ENCODE measurements around the gene CAMKMT. TPM values are rescaled to one million over a fixed set of nuclear protein-coding genes. Genes with fewer than 3 reads are reported as not detected.

Gene CAMKMT
- total RNA-seq, 1 donor from 2014 or later = 5.8 TPM

GRCh38 chr2:44796771-44797170 is 435.0 kb downstream of the CAMKMT start:
- H3K27me3 ChIP-seq (ENCODE audit: control insufficient read depth, insufficient read depth, low read length) = peaks cover 38% of the 10 kb centered on the region
- H3K36me3 ChIP-seq (ENCODE audit: control insufficient read depth, insufficient read depth, low read length) = no peaks in the 10 kb centered on the region
- no peak for DNase-seq (ENCODE audit: low read depth)
- no peak overlapping the region for H3K4me3 ChIP-seq (ENCODE audit: low read depth, low read length)
- no peak for TF ChIP-seq CTCF (IDR thresholded peaks at IDR 0.05; ENCODE audit: insufficient read depth, low read length, poor library complexity, severe bottlenecking)

- H3K27me3 ChIP-seq (ENCODE audit: control insufficient read depth, insufficient read depth, low read length) = peaks cover 49% of the 10 kb centered on the region
- DNase-seq (ENCODE audit: low read depth) = no peak
- TF ChIP-seq CTCF (IDR thresholded peaks at IDR 0.05; ENCODE audit: insufficient read depth, low read length, poor library complexity, severe bottlenecking) = no peak
- no peak overlapping the region for H3K4me3 ChIP-seq (ENCODE audit: low read depth, low read length)
- no peaks in the 10 kb centered on the region for H3K36me3 ChIP-seq (ENCODE audit: control insufficient read depth, insufficient read depth, low read length)
These were observed 436.5 kb downstream of the CAMKMT start for GRCh38 chr2:44798139-44798659.

- no peak overlapping the region for H3K4me3 ChIP-seq (ENCODE audit: low read depth, low read length)
- no peaks in the 10 kb centered on the region for H3K36me3 ChIP-seq (ENCODE audit: control insufficient read depth, insufficient read depth, low read length)
- no peak for DNase-seq (ENCODE audit: low read depth)
- H3K27me3 ChIP-seq (ENCODE audit: control insufficient read depth, insufficient read depth, low read length) = peaks cover 51% of the 10 kb centered on the region
- no peak for TF ChIP-seq CTCF (IDR thresholded peaks at IDR 0.05; ENCODE audit: insufficient read depth, low read length, poor library complexity, severe bottlenecking)
These were observed 437.4 kb downstream of the CAMKMT start for GRCh38 chr2:44799105-44799504.

- peaks cover 58% of the 10 kb centered on the region for H3K27me3 ChIP-seq (ENCODE audit: control insufficient read depth, insufficient read depth, low read length)
- no peak overlapping the region for H3K4me3 ChIP-seq (ENCODE audit: low read depth, low read length)
- no peak for TF ChIP-seq CTCF (IDR thresholded peaks at IDR 0.05; ENCODE audit: insufficient read depth, low read length, poor library complexity, severe bottlenecking)
- no peaks in the 10 kb centered on the region for H3K36me3 ChIP-seq (ENCODE audit: control insufficient read depth, insufficient read depth, low read length)
- no peak for DNase-seq (ENCODE audit: low read depth)
These were observed 438.0 kb downstream of the CAMKMT start for GRCh38 chr2:44799754-44800153.

GRCh38 chr2:44801289-44801840 is 439.6 kb downstream of the CAMKMT start:
- DNase-seq (ENCODE audit: low read depth) = no peak

More at GRCh38 chr2:44801289-44801840, 439.6 kb downstream of the CAMKMT start:
- no peak for TF ChIP-seq CTCF (IDR thresholded peaks at IDR 0.05; ENCODE audit: insufficient read depth, low read length, poor library complexity, severe bottlenecking)
- Histone ChIP-seq H3K36me3 (ENCODE audit: control insufficient read depth, insufficient read depth, low read length) (no peaks in the 10 kb centered on the region), H3K4me3 (ENCODE audit: low read depth, low read length) (no peak overlapping the region), H3K27me3 (ENCODE audit: control insufficient read depth, insufficient read depth, low read length) (peaks cover 74% of the 10 kb centered on the region)

All from kidney epithelial cell (primary cell).